ENCODE measurements around the gene MBD3.

Gene MBD3

GRCh38 chr19:1524972-1525325 lies 67.7 kb downstream of the MBD3 start:
- no peak for TF ChIP-seq CTCF (IDR thresholded peaks at IDR 0.05; ENCODE audit: control insufficient read depth, extremely low read depth, insufficient read depth)
- no peak overlapping the region for H3K4me3 ChIP-seq (ENCODE audit: low read depth, low read length)
- no peak for DNase-seq (ENCODE audit: low read depth)

- DNase-seq (ENCODE audit: low read depth), result no peak
- TF ChIP-seq CTCF (IDR thresholded peaks at IDR 0.05; ENCODE audit: control insufficient read depth, extremely low read depth, insufficient read depth), result no peak
- H3K4me3 ChIP-seq (ENCODE audit: low read depth, low read length), result no peak overlapping the region
Observed at GRCh38 chr19:1524287-1524971, 68.2 kb downstream of the MBD3 start.
